WI38 (cell line): ENCODE results near the gene LRP1B.
"Not testable (repeated sequence)": the region's sequence is repeated elsewhere in the genome, so short reads cannot be mapped to it uniquely, and the experiment has no call there.

ENCODE experiments used
- H3K4me3 ChIP-seq: 2 replicates; pipeline ENCODE4 v1.5.1; 2011; ENCODE audit warnings: low read depth, mild to moderate bottlenecking, control low read depth, low read length
- TF ChIP-seq, protein P1 (sequence below): IDR thresholded peaks from 2 replicates; pipeline ENCODE4 v1.5.1; 2012; ENCODE audit warnings: low read depth, mild to moderate bottlenecking, control low read depth, low read length

The LRP1B gene

DNA sequence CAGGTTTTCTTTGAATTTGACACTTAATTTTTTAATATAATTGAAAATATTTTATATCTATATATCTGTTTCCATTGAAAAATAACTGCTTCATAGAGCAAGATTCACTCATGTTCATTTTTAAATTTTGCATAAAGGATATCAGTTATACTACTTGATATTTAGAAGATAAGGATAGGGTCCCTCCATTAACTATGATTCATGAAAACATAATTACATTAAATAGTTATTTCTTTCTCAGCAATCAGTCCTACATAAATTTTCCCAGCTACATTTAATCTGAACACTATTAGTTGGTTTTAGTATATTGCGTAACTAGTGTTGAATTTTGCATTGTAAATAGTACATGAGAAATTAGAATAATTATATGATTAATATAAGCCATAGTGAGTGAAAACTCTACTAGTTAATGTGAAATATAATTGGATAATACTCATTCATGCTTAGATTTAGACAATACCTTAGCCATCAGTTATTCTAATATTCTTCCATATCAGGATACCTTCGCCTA, 42.7 kb downstream of the LRP1B start:
- TF ChIP-seq, protein P1, sequence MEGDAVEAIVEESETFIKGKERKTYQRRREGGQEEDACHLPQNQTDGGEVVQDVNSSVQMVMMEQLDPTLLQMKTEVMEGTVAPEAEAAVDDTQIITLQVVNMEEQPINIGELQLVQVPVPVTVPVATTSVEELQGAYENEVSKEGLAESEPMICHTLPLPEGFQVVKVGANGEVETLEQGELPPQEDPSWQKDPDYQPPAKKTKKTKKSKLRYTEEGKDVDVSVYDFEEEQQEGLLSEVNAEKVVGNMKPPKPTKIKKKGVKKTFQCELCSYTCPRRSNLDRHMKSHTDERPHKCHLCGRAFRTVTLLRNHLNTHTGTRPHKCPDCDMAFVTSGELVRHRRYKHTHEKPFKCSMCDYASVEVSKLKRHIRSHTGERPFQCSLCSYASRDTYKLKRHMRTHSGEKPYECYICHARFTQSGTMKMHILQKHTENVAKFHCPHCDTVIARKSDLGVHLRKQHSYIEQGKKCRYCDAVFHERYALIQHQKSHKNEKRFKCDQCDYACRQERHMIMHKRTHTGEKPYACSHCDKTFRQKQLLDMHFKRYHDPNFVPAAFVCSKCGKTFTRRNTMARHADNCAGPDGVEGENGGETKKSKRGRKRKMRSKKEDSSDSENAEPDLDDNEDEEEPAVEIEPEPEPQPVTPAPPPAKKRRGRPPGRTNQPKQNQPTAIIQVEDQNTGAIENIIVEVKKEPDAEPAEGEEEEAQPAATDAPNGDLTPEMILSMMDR, result no peak
- no peak overlapping the region for H3K4me3 ChIP-seq

DNA sequence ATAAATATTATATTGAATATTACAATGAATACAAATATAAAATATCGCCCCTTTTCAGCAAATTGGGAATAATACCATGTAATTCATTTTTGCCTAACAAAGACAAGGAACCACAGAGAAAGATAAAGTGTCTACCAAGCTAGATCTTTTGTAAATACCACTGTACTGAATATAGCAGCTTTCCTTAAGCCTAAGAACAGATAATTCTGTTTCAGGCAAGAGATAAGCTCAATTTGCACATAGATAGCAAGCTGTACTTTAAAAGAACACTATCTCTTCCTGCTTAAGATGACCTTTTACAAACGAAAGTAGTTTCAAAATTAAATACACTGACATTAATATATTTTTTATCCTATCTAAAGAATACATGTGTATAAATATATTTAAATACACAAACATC, 43.2 kb downstream of the LRP1B start:
- not testable (repeated sequence) for H3K4me3 ChIP-seq

DNA sequence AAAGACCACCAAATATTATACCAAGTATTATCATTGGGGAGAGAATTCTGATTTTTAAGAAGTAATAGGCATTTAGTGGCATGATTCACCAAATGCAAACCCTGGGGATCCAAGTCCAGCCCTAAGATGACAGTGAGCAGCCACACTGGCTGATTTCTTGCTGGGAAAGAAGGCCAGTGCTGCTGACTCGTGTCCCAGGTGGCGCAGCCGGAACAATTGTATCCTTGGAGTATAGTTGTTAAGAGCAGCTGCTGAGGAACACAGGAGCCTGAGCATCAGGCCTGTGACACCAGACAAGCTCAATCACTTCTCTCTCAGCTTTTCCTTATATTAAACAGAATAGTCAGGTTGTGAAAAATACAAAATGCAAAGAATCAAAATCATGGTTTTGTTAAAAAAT, 48.4 kb downstream of the LRP1B start:
- no peak overlapping the region for H3K4me3 ChIP-seq
- TF ChIP-seq, protein P1, result no peak

DNA sequence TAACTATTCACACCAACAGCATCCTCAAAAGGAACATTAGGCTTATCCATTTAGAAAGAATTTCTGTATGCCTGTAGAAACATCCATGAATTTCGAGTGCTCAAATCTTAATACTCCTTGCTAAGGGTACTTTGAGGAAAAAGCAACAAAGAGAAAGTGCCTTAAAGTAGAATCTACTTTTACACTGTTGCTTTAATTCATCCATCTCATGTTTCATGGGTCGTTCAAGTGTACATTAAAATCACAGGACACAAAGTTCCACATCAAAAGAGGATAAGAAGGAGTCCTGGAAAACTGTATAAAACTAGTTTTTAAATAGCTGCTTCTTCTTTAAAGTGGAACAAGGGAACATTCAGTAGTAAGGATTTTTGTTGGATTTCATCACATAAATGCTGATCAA, 54.5 kb downstream of the LRP1B start:
- H3K4me3 ChIP-seq, result no peak overlapping the region
- TF ChIP-seq, protein P1, result no peak

DNA sequence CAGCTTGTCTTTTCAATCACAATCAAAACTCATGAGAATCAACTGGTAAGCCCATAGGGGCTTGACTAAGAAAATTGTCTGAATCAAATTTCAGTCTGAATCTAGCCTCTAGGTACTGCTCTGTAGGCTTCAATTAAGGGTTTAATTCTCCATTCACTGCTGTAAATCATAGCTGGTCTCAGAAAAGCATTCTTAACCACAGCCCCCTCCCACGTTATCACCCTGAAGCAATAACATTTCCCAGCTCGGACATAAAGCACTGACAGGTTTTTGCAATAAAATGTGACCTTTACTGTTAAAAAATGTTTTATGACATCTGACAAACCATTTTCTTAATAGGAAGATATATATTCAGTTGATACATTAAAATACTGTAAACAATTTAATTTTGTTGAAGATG, 55.0 kb downstream of the LRP1B start:
- no peak overlapping the region for H3K4me3 ChIP-seq
- TF ChIP-seq, protein P1, result no peak

DNA sequence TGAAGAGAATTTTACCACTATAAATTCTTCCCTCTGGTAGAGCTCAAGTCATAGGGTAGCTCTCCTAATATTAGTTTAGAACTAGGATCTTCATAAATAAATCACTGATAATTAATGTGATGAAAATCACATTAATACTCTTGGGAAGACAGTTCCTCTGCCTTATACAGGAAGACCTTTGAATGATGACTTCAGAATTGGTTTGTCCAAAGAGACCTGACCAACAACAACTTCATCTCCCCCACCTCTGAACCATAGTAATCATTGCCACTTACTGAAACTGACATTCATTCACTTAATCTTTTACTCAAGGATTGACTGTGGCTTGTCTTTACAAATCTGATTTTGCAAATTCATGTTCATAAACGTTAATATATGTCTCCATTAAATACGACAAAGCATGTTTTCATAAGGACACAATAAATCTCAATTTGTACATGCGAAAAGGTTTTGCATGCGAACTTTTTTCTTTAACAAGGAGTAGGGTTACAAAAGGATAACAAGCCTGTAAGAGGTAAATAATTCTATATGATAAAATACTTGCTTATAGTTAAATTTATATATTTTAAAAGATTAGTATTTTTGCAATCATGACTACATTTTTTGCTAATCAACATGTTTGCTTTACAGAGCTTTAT, 61.4 kb downstream of the LRP1B start:
- no peak overlapping the region for H3K4me3 ChIP-seq
- TF ChIP-seq, protein P1, result no peak

DNA sequence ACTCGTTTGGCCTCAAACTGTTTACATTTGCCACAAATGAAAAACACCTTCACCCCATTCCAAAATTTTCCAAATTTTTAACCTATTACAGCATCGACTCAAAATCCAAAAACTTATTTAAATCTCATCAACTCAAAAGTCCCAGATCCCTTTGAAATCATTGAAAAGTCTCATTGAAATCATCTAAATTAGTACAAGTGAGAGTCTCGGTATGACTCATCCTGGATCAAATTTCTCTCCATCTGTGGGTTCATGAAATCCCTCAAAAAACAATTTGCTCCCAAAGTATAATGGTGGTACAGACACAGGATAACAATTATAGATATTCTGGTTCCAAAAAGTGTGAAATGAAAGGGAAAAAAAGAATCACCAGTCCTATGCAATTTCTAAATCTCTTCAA, 65.1 kb downstream of the LRP1B start:
- TF ChIP-seq, protein P1, result no peak
- H3K4me3 ChIP-seq, result no peak overlapping the region

DNA sequence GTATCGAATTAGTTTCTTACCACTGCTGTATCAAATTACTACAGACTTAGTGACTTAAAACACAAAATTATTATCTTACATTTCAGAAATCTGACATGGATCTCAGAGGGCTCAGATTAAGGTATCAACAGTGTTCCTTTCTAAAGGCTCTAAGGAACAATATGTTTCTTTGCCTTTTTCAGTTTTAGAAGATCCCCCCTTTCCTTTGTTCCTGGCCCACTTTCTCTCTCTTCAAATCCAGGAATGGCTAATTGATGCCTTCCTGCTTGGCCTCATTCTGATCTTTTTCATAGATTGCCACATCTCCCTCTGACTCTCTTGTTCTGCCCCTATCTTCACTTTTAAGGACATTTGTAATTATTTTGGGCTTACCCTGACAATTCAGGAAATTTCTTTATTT, 65.7 kb downstream of the LRP1B start:
- TF ChIP-seq, protein P1, result no peak
- no peak overlapping the region for H3K4me3 ChIP-seq
